Type B pancreatic cell (in vitro differentiated cells): ENCODE results near the gene CEMIP. TPM values are rescaled to one million over a fixed set of nuclear protein-coding genes. Genes with fewer than 3 reads are reported as not detected.

Experiments
- DNase-seq: peaks from one replicate; pipeline ENCODE4 v3.0.0; 2021; ENCODE audit warnings: mixed read lengths; ENCODE audit not compliant: unreplicated experiment; ENCODE audit errors: extremely low spot score
- H3K27ac Mint-ChIP-seq: 2 replicates; pipeline ENCODE4 v1.8.0; 2021; ENCODE audit warnings: mild to moderate bottlenecking, mixed read lengths
- H3K27me3 Mint-ChIP-seq: 2 replicates; pipeline ENCODE4 v1.8.0; 2021; ENCODE audit warnings: mixed read lengths
- H3K36me3 Mint-ChIP-seq: 2 replicates; pipeline ENCODE4 v1.8.0; 2021; ENCODE audit warnings: mixed read lengths
- H3K4me1 Mint-ChIP-seq: one replicate; pipeline ENCODE4 v1.8.0; 2021; ENCODE audit warnings: mixed read lengths; ENCODE audit not compliant: unreplicated experiment
- H3K4me3 Mint-ChIP-seq: 2 replicates; pipeline ENCODE4 v1.8.0; 2021; ENCODE audit warnings: mild to moderate bottlenecking, mixed read lengths
- H3K9me3 Mint-ChIP-seq: 2 replicates; pipeline ENCODE4 v1.8.0; 2021; ENCODE audit warnings: mixed read lengths
- CTCF ChIP-seq: fragments of 200-600 bp; sonication (generic); conservative IDR thresholded peaks from 2 replicates; pipeline ENCODE4 v1.5.0; 2021; ENCODE audit warnings: antibody characterized with exemption, mild to moderate bottlenecking
- total RNA-seq: library from RNA; stranded (reverse); gene quantifications from 2 replicates; pipeline ENCODE4 v1.2.1, GENCODE V29; 2021; ENCODE audit warnings: low replicate concordance

Gene CEMIP
- total RNA-seq, 1 donor from 2014 or later, result 16.4 TPM

DNA sequence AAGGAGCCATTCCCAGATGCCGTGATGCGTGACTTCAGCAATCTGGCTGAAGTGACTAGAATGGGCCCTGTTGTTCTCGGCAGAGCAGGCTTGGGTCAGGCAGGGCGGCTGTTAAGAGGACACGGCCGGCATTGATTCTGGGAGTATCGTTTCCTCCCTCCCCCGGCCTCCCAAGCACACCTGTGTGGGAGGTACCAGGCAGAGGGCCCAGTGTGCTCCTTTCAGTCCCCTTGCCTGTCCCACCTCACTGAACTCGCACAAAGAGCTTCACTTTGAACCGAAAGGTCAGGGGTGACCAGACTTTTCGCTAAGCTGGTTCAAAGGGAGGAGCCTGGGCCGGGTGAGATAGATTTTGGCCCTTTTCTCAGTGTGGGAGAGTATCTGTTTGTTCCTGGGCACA, 92.7 kb downstream of the CEMIP start:
- TF ChIP-seq CTCF, result no peak
- Mint-ChIP-seq H3K9me3 (no peaks in the 10 kb centered on the region), H3K4me1 (peaks cover 9% of the 10 kb centered on the region), H3K36me3 (no peaks in the 10 kb centered on the region), H3K27ac (no peak overlapping the region), H3K27me3 (peaks cover 4% of the 10 kb centered on the region), H3K4me3 (no peak overlapping the region)
- no peak for DNase-seq

- H3K27ac Mint-ChIP-seq, result no peak overlapping the region
These were observed 94.3 kb downstream of the CEMIP start for GRCh38 chr15:80873366-80873952.

GRCh38 chr15:80875568-80876347, 96.6 kb downstream of the CEMIP start:
- no peaks in the 10 kb centered on the region for H3K36me3 Mint-ChIP-seq
- H3K27me3 Mint-ChIP-seq, result peaks cover 4% of the 10 kb centered on the region
- H3K4me3 Mint-ChIP-seq, result no peak overlapping the region
- H3K4me1 Mint-ChIP-seq, result no peaks in the 10 kb centered on the region
- no peak for DNase-seq
- H3K9me3 Mint-ChIP-seq, result no peaks in the 10 kb centered on the region
- no peak for TF ChIP-seq CTCF
- H3K27ac Mint-ChIP-seq, result no peak overlapping the region

More at GRCh38 chr15:80873366-80873952, 94.3 kb downstream of the CEMIP start:
- H3K27me3 Mint-ChIP-seq, result peaks cover 4% of the 10 kb centered on the region
- no peaks in the 10 kb centered on the region for H3K36me3 Mint-ChIP-seq
- H3K4me1 Mint-ChIP-seq, result no peaks in the 10 kb centered on the region
- no peaks in the 10 kb centered on the region for H3K9me3 Mint-ChIP-seq
- no peak overlapping the region for H3K4me3 Mint-ChIP-seq
- no peak for TF ChIP-seq CTCF
- no peak for DNase-seq

GRCh38 chr15:80876348-80876674, 97.1 kb downstream of the CEMIP start:
- Mint-ChIP-seq H3K27ac (no peak overlapping the region), H3K36me3 (no peaks in the 10 kb centered on the region), H3K4me1 (no peaks in the 10 kb centered on the region), H3K27me3 (peaks cover 4% of the 10 kb centered on the region), H3K4me3 (no peak overlapping the region), H3K9me3 (no peaks in the 10 kb centered on the region)
- DNase-seq, result no peak
- TF ChIP-seq CTCF, result no peak

DNA sequence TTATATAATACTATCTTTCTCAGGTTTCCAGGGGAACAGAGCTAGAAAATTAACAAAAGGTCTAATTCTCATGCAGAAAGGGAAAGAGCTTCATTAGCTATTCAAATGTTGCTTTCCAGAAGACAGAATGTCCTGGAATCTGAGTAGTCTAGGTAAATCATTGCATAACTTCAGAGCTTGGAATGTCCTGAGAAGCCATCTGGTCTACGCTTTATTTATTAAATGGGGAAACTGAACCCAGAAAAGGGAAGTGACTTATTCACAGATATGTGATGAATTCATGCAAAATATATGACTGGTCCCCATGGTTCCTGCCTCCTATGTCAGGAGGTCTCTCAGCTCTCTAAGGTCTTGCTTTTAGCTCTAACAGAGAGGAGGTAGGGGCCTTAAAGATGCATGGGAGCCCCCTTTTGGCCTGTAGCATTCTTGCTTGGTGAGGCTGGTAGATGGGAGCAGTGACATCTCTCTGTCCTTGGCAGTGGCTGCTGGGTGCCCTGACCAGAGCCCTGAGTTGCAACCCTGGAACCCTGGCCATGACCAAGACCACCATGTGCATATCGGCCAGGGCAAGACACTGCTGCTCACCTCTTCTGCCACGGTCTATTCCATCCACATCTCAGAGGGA, 99.2 kb downstream of the CEMIP start:
- DNase-seq, result no peak
- Mint-ChIP-seq H3K9me3 (no peaks in the 10 kb centered on the region), H3K27ac (no peak overlapping the region), H3K4me3 (no peak overlapping the region), H3K36me3 (no peaks in the 10 kb centered on the region), H3K4me1 (no peaks in the 10 kb centered on the region), H3K27me3 (peaks cover 6% of the 10 kb centered on the region)
- no peak for TF ChIP-seq CTCF
